Measurements from ENCODE around the gene ANO9.
A peak's percentile ranks its signal among the peaks of the same experiment; 100 is the strongest.
"Not testable (repeated sequence)": the region's sequence is repeated elsewhere in the genome, so short reads cannot be mapped to it uniquely, and the experiment has no call there.

The ANO9 gene

DNA sequence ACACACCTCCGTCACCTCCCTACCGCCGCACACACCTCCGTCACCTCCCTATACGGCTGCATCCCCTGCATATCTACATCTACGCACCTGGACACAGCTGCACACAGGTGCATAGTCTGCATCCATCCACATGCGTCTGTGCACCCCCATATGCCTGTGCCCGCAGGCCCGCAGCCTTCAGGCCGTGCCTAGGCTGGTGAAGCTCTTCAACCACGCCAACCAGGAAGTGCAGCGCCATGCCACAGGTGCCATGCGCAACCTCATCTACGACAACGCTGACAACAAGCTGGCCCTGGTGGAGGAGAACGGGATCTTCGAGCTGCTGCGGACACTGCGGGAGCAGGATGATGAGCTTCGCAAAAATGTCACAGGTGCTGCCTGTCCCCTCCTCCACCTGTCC, 43.0 kb downstream of the ANO9 start:
- DNase-seq, result no peak

DNA sequence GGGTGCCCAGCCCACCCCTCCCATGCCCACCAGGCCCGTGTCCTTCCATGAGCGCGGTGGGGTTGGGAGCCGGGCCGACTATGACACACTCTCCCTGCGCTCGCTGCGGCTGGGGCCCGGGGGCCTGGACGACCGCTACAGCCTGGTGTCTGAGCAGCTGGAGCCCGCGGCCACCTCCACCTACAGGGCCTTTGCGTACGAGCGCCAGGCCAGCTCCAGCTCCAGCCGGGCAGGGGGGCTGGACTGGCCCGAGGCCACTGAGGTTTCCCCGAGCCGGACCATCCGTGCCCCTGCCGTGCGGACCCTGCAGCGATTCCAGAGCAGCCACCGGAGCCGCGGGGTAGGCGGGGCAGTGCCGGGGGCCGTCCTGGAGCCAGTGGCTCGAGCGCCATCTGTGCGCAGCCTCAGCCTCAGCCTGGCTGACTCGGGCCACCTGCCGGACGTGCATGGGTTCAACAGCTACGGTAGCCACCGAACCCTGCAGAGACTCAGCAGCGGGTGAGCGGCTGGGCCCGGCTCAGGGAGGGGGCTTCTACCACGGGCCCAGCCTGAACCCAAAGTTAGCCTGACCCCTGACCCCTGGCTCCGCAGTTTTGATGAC, 44.8 kb downstream of the ANO9 start:
- no peak for DNase-seq

DNA sequence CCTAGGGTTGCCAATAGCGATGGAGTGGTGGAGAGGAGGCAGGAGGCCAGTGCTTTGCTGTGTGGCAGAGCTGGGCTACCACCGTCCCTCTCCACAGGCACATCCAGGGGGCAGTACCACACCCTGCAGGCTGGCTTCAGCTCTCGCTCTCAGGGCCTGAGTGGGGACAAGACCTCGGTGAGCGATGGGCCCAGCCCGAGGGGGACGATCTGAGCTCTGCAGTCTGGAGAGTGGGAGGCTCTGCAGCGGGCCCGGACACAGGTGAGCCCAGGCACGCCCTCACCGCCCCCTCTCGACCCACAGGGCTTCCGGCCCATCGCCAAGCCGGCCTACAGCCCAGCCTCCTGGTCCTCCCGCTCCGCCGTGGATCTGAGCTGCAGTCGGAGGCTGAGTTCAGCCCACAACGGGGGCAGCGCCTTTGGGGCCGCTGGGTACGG, 45.3 kb downstream of the ANO9 start:
- DNase-seq, result no peak

DNA sequence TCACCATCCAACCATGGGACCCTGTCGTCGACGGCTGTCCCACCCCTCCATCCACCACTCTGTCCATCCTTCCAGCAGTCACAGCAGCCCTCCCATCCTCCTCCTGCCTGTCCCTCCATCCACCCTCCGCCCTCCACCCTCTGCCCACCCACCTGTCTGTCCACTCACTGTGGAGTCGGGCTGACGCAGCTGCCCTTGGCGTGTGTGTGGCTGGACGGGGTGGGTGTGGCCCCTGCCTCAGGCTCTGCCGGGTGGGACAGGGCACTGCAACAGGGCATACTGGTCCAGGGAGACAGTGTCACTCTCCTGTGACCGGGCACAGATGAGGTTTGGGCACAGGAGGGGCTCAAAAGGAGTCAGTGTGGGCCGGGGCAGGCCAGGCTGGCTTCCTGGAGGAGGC, 45.9 kb downstream of the ANO9 start:
- no peak for DNase-seq

DNA sequence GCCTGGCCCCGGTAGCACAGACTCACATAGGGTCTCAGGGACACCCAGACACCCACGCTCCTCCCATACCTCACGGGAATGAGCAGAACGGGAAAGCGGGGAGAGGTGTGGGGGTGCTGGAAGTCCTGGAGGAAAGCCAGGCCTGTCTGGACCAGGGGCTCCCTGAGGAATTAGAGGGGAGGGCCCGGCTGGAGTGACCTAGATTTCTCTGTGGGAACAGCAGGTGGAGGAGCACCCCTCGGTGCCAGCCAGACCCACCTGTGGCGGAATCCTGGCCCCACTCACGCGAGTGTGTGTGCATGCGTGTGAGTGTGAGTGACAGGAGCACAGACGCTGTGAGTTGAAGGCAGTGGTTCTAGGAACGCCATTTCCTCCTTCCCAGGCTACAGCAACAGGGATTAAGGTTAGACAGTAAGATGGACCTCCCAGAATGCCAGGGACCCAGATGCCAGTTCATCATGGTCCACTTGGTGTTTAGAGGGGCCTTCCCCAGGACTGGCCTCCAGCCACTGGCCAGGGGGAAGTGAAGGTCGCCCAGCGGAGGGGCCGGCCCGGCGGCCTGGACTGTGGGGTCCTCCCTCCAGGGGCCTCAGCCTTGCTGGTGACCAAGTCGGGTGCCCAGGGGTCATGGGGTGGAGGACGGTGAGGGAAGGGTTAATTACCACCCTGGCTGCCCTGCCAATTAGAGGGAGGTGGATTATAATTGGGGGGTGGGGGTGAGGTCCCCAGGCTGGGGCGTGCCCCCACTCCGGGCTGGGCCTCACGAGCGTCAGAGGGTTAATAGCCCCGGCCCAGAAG, 46.8 kb downstream of the ANO9 start:
- no peak for DNase-seq

DNA sequence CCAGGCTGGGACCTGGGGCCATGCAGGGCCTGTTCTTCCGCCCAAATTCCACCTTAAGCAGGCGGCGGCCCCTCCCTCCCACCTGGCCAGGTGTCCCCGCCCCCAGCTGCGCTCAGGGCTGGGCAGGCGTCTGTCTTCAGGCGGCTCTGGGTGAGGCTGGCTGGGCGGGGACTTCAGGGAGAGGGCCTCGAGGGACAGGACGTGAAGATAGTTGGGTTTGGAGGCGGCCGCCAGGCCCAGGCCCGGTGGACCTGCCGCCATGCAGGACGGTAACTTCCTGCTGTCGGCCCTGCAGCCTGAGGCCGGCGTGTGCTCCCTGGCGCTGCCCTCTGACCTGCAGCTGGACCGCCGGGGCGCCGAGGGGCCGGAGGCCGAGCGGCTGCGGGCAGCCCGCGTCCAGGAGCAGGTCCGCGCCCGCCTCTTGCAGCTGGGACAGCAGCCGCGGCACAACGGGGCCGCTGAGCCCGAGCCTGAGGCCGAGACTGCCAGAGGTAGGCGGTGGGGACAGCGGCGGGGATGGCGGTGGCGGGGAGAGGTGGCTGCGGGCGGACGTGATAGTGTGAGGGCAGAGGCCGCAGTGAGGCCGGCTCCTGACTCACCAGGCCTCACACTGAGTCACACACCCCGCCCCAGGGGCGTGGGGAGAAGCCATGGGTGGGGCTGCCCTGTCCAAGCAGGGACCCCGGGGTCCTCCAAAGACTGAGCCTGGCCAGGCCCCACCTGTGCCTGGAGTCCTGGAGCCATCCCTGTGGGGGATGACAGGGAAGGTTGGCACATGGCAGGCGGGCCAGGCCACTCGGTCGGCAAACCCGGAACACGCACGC, 47.6 kb downstream of the ANO9 start, which contains the start of gene PKP3:
TSS of gene PKP3 (plus strand) at position 176 of the 824 bp plus-strand sequence. CDS start at position 260, 84 bp downstream.
- DNase-seq, result no peak

DNA sequence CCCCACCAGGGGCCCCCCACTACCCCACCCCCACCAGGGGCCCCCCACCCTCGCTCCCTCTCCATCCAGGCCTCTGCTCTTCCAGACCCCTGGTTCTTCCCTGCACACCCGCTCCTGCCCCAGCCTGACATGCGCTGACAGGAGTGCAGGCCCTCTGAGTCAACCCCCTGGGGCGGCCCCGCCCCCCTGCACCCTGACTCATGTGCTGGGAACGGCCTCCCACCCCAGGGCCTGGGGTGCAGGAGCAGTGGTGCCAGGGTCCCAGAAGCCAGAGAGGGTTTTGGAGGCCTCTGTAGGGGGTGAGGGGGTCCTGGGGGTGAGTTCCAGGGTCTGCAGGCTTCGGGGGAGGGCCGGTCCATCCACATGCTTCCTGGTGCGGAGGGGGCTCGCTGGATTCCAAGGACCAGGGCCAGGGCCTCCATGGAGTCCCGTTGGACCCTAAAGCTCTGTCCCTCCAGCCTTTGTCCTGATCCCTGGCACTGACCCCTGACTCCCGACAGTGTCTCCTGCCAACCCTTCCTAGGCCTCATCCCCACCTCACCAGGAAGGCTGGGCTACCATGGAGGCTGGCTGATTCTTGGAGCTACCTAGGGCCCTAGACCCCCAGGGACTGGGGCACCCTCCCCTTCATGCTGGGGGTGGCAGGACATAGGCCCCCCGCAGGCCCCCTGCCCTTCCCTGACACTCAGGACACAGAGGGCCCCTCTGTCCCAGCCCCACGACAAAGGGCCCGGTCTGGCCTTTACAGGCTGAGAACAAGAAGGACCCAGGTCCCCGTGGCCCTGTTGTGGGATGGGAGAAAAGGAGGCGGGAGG, 48.4 kb downstream of the ANO9 start:
- peak in 1 of 2 experiments; percentile 48 for DNase-seq

DNA sequence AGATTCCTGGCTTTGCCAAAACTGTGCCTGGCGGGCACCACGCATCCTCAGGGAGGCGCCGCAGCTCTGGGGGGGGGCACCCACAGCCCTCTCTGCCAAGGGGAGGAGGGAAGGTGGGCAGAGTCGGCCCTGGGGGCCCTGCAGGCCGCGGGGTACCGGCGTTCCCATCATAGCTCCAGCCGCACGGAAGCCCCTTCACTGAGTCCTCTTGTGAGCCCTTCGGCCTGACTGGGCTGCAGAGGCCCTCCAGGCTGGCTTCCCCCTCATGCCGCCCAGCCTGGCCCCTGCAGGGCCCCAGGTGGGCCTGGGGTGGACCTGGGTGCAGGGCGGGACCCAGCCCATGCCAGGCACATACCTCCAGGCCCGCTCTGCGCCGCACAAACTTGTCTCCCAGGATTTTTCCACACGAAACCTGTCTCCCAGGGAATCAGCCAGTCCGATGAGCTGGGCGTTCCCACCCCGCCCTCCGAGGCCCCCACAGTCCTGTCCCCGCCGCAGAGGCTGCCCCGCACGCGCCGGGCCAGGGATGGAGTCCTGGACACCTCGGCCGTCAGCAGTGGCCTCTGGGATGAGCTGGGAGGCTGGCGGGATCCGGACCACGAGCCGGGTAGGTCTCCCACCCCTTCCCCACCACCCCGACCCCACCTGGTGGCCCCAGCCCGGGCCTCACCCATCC, 49.6 kb downstream of the ANO9 start:
- DNase-seq, result no peak

DNA sequence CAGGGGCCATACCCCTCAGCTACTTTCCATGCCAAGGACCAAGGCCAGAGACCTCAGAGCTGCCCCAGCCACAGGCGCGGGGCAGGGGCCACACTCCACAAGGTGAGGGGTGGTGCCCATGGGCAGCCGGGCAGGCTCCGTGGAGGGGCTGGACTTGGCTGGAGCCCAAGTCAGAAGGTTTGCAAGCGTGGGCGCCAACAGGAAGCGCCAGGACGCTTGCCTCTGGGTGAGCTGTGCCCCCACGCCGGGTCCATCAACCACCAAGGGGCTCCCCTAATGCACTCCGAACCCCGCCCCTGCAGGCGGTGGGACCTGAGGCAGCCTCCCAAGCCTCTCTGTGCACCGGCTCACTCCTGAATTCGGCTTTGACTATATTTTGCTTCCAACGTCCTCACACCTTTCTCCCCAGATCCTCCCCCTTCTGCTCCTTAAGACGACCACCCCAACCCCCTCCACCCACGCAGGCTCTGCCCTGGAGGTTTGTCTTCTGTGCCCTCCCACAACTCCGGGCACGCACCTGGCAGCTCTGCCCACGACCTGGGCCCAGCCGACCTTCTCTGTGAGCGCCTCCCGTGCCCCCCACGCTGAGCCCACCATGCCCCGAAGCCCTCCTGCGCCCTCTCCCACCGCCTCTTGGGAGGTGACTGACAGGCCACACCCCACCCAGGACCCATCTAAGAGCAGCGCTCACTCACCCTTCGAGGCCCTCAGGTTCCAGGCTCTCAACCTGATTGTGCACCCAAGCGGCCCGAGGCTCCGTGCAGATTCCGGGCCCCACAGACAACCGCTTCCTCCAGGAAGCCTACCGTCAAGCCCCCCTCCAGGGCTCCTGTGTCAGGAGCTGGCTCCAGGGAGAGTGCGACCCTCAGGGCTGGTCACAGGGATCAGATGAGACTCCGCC, 50.4 kb downstream of the ANO9 start:
- no peak for DNase-seq

DNA sequence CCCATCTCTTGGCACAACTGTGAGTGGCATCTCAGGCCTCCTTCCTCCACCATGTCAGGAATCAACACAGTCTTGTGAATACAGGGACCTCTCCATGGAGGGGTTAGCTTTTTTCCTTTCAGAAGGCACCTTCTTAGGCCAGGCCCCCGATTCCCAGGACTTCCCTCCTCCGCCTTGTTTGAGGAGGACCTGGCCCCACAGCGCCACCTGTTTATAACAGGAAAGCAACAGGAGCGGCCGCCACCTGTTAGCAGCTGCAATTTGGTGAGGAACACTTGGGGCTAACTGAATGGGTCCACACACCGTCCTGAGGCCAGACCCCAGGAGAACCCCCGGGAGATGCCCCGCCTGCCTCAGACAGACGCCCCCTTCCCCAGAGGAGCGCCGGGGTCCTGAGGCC, 51.6 kb downstream of the ANO9 start:
- DNase-seq, result no peak

DNA sequence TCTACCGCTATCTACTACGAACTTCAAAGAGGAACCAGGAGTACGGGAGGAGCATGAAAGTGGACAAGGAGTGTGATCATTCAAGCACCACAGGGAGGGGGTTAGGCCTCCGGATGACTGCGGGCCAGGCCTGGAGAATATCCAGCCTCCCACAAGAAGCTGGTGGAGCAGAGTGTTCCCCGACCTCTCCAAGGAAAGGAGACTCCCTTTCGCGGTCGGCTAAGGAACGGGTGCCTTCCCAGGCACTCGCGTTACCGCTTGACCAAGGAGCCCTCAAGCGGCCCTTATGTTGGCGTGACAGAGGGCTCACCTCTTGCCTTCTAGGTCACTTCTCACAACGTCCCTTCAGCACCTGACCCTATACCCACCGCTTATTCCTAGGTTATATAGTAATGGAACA, 52.4 kb downstream of the ANO9 start:
- DNase-seq, result not testable (repeated sequence)

DNA sequence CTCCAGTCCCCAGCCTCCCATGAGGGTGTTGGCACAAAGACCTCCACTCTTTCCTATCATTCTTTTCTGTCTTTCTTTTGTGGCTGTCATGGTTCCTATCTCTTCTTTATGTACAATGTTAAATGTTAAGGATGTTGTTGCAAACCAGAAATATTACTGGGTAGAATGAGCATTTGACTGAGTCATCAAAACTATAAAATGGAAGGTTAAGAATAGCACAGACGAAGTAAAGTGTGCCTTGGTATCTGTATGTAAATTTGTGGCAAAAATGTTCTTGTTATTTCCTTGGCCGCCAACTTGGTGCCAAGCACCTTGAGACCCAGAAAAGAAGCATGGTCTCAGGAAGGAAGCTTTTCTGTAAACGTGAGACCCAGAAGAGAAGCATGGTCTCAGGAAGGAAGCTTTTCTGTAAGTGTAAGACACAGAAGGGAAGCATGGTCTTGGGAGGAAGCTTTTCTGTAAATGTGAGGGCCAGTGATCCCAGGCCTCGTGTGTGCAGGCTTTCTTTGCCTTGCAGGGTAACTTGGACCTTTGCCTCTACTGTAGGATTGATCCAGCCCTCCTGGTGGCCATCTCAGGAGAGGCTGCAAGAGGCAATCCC, 54.5 kb downstream of the ANO9 start:
- no peak for DNase-seq

DNA sequence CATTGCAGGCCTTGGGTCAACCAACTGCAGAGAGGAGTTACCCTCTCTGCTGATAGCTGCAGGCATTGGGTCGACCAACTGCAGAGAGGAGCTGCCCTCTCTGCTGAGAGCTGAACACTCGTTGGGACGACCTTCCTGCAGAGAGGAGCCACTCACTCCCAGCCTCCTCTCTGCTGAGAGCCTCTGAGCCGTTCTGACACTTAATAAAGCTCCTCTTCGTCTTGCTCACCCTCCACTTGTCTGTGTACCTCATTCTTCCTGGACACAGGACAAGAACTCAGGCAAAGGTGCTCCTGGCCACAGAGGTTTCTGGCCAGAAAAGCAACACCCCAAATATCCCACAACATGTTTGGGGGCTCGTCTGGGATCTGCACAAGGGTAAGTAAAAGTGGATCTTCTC, 55.3 kb downstream of the ANO9 start:
- DNase-seq, result no peak

DNA sequence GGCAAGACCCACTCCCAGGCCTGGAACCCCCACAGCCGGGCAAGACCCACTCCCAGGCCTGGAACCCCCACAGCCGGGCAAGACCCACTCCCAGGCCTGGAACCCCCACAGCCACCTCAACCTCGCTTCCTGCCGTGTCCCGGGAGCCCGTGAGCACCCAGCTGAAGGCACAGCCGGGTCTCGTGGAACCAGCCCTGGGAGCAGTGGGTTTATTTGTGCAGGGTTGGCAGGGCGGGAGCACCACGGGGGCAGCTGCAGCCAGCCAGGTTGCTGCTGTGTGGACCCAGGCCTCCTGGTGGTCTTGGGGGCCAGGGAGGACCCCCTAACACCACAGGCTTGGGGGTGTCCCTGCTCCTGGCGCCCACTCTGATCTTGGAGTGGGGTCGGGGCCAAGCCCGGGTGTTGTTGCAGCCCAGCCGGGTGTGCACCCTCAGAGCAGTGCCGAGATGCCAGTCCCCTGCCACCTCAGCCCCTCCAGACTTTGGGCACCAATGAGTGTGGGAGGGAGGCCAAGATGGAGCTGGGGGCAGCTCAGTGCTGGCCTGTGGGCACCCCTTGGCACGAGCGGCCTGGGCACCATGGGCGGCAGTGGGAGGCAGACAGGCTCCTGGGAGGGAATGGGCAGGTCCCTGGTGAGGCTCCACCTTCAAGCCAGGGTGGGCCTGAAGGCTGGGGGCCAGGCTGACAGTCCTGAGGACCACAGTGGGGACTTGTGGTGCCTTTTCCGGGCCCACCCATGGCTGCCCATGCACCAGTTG, 56.0 kb downstream of the ANO9 start:
- no peak for DNase-seq

DNA sequence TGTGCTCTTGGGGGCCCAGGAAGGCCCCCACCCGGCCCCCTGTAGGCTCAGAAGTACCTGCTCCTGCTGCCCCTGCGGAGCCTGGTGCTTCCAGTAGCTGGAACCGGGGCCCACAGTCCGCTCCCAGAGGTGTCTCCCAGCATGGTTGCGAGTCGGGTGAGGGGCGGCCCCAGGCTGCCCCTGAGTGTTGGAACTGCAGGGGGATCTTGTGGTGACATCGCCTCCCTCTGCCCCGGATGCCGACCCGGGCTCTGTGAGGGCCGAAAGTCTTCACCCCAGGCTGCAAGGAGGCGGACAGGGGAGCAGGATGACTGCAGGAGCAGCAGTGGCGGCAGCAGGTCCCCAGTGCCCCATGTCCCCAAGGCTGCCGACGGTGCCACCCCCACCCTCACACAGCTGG, 57.3 kb downstream of the ANO9 start:
- no peak for DNase-seq

DNA sequence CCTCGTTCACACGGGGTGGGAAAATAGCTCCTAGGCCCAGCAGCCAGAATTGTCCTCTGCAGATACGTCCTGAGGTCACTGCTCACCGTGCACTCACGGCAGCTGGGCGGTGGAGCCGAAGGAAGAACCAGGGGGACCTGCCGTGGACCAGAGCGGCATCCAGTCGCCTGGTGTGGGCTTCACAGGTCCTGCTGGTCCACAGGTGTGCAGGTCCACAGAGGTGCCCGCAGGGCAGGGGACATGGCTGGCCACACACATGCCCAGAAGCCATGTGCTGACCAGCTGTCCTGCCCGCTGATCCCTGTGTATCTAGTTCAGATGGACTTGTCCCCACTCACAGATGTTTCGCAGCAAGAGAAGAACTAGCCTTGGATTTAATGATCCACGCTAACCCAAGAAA, 58.4 kb downstream of the ANO9 start:
- DNase-seq, result no peak

DNA sequence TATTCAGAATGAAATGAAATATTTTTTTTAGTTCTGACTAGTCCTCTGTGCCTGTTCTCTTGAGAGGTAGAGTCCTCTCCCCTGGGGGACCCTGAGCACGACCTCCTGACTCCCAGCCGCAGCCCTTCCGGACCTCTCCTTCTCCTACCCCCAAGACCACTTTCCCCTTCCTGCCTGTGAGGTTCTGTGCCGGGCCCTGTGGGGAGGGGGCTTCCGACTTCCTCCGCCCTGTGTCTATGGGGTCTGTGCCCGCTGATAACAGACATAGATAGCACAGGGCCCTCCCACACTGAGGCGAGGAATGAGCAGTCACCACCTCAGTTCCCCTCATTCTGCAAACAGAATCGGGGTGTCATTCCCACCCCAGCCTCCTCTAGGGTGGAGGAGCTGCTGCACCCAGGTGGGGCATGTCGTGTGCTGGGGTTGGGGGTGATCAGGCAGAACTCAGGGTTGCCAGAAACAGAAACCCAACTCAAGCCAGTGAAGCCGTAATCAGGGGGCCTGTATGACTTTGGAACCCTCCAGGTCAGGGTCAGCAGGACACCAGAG, 59.7 kb downstream of the ANO9 start:
- DNase-seq, result no peak

DNA sequence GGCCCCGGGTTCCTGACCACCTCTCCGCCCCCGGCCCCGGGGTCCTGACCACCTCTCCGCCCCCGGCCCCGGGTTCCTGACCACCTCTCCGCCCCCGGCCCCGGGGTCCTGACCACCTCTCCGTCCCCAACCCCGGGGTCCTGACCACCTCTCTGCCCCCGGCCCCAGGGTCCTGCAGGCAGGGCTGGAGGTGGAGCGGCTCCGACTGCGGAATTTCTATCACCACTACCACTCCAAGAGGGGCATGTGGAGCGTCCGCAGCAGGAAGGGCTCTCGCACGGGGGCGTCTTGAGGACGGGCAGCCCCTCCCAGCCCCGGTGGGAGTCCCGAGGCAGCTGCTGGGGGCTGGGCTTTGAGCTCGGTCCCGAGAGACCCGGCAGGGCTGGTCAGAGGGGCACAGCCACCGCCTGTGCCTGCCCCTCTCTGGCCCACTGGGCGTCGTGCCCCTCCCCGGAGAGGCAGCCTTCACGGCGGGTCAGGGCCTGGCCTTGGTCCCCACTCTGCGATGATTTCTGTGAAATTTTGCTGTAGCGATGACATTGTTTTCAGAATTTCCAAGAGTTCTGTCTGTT, 60.2 kb downstream of the ANO9 start:
- no peak for DNase-seq

DNA sequence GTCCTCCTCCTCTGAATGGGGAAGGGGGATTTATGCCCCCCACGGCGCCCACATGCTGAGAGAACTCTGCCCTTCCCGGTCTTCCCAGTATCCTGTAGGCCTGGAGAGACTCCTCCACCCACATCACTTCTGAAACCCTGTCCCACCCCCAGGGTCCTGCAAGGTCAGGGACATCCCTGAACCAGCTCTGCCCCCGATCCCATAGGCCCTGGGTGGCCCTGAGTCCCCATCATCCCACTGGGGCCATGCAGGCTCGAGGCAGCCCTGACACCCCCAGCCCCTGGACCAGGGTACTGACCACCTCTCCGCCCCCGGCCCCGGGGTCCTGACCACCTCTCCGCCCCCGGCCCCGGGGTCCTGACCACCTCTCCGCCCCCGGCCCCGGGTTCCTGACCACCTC, 60.8 kb downstream of the ANO9 start:
- no peak for DNase-seq

Measured in stimulated activated CD4-positive, alpha-beta T cell treated with anti-CD3 and anti-CD28 coated beads, Interleukin-4, amount 100 ng/mL, for 4 hours (primary cell).